ENCODE results near the gene KBTBD8.

KBTBD8 gene

DNA sequence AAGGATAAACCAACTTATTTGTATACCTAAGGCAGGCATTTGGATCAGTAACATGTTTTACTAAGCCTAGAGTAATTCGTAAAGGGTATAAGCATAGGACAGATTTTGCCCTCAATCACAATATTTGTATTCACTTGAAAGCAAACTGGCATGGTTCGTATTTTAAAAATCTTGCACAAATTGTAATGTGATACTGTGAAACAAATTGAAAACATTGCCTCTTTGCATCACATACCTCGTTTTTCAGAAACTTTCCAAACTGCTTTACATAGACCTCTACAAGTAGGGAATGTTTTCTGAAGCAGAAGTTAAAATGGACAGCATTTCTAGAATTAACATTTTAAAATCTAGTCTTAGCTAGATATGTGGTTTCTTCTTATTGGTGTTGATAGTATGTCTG lies 11.6 kb downstream of the KBTBD8 start:
- TF ChIP-seq, protein P1, sequence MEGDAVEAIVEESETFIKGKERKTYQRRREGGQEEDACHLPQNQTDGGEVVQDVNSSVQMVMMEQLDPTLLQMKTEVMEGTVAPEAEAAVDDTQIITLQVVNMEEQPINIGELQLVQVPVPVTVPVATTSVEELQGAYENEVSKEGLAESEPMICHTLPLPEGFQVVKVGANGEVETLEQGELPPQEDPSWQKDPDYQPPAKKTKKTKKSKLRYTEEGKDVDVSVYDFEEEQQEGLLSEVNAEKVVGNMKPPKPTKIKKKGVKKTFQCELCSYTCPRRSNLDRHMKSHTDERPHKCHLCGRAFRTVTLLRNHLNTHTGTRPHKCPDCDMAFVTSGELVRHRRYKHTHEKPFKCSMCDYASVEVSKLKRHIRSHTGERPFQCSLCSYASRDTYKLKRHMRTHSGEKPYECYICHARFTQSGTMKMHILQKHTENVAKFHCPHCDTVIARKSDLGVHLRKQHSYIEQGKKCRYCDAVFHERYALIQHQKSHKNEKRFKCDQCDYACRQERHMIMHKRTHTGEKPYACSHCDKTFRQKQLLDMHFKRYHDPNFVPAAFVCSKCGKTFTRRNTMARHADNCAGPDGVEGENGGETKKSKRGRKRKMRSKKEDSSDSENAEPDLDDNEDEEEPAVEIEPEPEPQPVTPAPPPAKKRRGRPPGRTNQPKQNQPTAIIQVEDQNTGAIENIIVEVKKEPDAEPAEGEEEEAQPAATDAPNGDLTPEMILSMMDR (conservative IDR thresholded peaks at IDR 0.05): no peak
- no peak overlapping the region for H3K27ac ChIP-seq

- TF ChIP-seq, protein P1 (conservative IDR thresholded peaks at IDR 0.05): no peak
- H3K27ac ChIP-seq: no peak overlapping the region
These were observed 13.5 kb downstream of the KBTBD8 start for GRCh38 chr3:67011414-67012131.

GRCh38 chr3:67012564-67012963 lies 14.5 kb downstream of the KBTBD8 start:
- TF ChIP-seq, protein P1 (conservative IDR thresholded peaks at IDR 0.05): no peak
- H3K27ac ChIP-seq: no peak overlapping the region

DNA sequence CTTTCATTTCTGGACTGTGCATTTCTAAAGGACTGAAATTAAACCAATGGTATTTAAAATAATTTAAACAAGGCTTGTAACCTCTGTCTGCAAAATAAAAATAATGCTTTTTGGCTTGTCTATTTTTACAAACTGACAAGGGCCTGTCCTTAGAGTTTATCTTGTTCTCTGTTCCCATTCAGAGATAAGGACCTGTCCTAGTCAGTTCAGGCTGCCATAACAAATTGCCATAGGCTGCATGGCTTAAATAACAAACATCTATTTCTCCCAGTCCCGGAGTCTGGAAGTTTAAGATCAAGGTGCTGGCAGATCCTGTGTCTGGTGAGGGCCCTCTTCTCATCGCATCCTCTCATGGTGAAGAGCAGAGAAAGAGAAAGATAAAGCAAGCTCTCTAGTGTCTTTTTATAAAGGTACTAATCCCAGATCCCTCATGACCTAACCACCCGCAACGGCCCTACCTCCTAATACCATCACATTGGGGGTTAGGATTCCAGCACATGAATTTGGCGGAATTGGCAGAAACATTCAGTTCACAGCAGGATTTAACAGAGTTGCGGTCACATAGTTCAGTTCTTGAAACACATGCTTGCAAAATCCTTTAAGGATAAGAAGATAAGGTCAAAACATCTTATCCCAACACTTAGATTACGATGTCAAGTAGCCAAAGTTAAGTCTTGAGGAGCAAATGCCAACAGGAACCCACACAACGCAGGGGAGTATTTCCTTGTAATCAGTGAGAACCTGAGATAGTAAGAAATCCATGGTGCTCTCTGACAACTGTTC lies 17.8 kb downstream of the KBTBD8 start:
- TF ChIP-seq, protein P1 (conservative IDR thresholded peaks at IDR 0.05): no peak
- H3K27ac ChIP-seq: no peak overlapping the region

DNA sequence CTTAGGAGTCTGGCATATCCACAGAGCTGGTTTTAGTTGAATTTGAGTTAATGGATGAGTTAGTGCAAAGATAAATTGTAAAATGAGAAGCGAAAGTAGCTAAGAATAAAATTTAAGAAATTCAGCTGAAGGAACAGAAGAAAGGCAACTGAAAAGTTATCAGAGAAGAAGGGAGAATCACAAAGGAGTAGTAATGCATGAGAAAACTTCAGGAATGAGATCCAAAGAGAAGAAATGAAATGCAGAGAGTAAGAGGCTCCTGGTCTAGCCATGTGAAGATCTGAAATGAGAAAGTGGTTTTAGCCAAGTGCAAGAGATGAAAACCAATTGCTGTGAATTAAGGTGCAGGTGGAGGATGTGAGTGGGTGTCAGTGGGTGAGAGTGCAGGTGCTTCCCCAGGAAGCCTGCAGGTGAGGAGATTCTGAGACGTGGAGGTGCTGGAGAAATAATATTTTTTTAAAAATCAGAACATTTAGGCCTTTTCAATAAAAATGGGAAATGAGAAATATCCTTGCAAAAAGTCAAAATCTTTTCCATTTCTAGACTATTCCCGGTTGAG lies 18.5 kb downstream of the KBTBD8 start:
- TF ChIP-seq, protein P1 (conservative IDR thresholded peaks at IDR 0.05): no peak
- H3K27ac ChIP-seq: no peak overlapping the region

DNA sequence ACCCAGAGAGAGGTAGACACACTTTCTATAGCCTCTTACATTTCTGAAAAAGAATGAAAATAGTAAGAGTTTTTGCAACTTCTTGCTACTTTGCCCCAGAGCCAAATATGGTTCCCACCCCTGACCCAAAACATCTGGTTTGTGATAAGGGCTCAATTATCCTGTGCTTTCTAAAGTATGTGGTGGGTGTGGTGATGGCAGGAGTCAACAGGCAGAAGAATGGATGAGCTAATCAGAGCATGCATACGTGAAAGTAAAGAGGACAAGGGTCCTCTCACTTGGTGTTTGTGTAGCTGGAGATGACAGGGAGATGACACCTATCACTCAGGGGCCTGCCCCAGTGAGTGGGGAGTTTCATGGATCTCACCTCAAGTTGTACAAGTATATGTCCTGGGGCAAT lies 19.1 kb downstream of the KBTBD8 start:
- H3K27ac ChIP-seq: no peak overlapping the region
- TF ChIP-seq, protein P1 (conservative IDR thresholded peaks at IDR 0.05): no peak

- no peak overlapping the region for H3K27ac ChIP-seq
- TF ChIP-seq, protein P1 (conservative IDR thresholded peaks at IDR 0.05): no peak
These were observed 20.1 kb downstream of the KBTBD8 start for GRCh38 chr3:67018105-67018788.
